ENCODE results near the gene ALPK1.

The ALPK1 gene

DNA sequence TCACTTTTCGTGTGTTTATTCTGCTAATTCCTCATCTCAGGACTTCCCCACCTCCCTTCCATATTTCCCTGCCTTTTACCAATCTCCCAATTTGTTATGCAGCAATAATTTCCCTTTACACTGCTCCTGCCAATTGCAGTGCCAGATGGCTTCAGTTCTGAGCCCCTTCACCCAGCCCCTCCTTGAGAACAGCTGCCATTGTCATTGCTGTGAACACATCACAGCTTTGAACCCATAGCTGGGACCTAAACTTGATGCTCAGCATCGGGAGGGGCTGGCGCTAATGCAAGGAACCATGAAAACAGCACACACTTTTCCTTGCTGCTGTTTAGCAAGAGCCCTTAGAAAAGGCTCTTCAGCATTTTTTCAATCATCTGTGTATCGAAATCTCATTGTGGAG lies 104.9 kb downstream of the ALPK1 start:
- TF ChIP-seq, protein P1, sequence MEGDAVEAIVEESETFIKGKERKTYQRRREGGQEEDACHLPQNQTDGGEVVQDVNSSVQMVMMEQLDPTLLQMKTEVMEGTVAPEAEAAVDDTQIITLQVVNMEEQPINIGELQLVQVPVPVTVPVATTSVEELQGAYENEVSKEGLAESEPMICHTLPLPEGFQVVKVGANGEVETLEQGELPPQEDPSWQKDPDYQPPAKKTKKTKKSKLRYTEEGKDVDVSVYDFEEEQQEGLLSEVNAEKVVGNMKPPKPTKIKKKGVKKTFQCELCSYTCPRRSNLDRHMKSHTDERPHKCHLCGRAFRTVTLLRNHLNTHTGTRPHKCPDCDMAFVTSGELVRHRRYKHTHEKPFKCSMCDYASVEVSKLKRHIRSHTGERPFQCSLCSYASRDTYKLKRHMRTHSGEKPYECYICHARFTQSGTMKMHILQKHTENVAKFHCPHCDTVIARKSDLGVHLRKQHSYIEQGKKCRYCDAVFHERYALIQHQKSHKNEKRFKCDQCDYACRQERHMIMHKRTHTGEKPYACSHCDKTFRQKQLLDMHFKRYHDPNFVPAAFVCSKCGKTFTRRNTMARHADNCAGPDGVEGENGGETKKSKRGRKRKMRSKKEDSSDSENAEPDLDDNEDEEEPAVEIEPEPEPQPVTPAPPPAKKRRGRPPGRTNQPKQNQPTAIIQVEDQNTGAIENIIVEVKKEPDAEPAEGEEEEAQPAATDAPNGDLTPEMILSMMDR (IDR thresholded peaks at IDR 0.05; ENCODE audit: extremely low read depth, missing control alignments), result no peak
- DNase-seq (ENCODE audit: low spot score), result no peak

DNA sequence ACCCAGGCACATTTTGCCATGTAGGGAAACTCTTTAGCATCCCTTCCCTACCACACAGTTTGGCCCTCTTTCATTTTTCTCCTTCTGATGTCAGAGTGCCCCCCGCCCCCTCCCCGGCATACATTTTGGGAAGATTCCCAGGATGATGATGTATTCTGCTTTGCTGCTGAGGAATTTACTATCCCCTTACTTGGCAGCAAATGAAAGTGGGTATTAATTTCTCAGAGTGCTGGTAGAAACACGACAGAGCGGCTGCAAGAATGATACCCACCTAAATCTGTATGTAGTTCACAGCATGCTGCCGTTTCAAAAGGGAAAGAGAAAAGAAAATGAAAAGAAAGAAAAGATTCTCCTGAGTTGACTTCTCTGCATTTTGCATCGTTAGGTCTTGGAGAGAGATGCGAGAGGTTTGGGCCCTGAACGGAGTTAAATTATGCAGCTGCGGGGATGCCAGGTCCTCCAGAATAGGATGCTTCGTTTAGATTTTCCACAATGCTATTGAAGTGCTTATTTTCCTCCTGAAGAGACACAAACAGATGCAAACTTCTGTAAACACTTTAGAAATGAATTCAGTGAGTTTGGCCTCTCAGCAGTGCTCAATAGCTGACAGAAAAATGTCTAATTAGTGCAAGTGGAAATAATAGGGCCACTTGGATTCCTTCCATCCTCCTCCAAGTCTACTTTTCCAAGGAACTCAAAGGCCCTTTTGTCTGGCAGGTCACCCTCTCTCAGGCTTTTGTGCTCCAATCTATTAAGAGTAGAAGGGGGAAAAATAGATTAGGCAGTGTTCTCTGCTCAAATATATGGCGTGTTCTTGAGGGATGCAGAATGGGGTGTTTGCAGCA lies 106.2 kb downstream of the ALPK1 start:
- DNase-seq (ENCODE audit: low spot score), result no peak
- TF ChIP-seq, protein P1 (IDR thresholded peaks at IDR 0.05; ENCODE audit: extremely low read depth, missing control alignments), result no peak

DNA sequence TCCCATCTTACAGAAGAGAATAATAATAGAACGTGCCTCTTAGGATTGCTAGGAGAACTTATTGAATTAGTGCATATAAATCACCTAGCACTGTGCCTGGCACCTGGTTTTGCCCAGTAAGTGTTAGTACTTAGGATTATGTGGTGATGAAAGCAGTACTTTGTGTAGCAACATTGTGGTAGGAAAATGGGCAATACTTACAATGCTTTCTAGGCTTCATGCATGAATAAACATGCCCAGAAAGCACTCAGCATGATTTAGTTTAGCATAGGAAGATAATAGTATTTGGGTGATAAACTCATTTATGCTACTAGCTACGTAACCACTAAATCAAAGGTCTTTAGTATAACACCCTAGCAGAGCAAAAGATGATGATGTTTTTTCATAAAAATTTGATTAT lies 113.2 kb downstream of the ALPK1 start:
- TF ChIP-seq, protein P1 (IDR thresholded peaks at IDR 0.05; ENCODE audit: extremely low read depth, missing control alignments), result no peak
- no peak for DNase-seq (ENCODE audit: low spot score)

DNA sequence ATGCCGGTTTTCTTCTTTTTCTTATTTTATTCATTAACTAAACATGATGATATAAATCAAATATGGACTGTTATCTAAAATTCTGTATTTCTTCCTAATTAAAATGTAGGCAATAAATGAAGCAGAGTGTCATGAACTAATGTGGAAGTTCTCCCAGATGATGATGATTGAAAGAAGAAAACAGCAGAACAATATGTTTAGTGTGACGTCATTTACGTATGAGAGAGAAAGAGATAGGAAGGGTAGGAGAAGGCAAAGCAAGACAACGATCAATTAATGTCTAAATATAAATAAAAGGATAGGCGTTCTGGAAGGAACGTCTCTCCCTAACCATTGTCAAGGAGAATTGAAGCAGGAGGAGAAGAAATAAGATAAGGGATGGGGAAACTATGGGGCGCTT lies 113.6 kb downstream of the ALPK1 start:
- TF ChIP-seq, protein P1 (IDR thresholded peaks at IDR 0.05; ENCODE audit: extremely low read depth, missing control alignments), result no peak
- no peak for DNase-seq (ENCODE audit: low spot score)

DNA sequence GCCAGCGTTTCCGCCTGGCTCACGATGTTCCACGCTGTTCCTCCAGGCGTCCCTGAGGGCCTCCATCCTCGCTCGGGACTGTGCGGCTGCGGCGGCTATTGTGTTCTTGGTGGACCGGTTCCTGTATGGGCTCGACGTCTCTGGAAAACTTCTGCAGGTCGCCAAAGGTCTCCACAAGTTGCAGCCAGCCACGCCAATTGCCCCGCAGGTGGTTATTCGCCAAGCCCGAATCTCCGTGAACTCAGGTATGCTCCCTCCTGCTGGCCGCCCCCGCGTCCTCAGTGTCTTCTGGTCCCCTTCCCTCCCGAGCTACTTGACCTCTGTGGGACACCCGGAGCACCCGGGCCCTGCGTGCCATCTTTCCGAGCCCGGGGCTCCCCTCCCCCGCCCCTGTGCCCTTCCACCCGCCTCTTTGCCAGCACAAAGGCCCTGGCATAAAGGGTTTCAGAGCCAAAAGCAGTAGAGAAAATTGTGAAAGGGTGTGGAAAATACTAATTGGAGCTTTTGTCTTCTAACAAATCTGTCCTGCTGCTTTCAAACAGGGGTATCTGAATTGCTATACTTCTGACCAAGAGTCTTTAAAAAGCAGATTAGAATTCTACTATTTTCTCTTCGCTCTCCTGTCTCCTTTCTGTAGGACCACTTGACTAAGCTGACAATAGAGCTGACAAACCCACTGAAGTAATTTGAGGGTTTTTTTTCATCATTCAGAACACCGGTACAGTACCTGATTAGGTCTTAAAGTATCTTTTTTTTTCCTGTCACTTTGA lies 114.8 kb downstream of the ALPK1 start:
- TF ChIP-seq, protein P1 (IDR thresholded peaks at IDR 0.05; ENCODE audit: extremely low read depth, missing control alignments), result no peak
- no peak for DNase-seq (ENCODE audit: low spot score)

DNA sequence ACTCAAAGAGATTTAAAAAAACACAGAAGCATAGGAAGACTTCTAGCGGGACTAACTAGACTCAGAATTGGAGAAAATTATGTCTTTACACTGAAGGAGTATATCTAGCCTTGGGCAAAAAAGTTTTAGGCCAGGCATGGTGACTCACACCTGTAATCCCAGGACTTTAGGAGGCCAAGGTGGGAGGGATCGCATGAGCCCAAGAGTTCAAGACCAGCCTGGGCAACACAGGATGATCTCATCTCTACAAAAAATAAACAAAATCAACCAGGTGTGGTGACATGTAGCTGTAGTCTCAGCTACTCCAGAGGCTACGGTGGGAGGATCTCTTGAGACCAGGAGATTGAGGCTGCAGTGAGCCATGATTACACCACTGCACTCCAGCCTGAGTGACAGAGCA lies 119.3 kb downstream of the ALPK1 start:
- TF ChIP-seq, protein P1 (IDR thresholded peaks at IDR 0.05; ENCODE audit: extremely low read depth, missing control alignments), result no peak
- no peak for DNase-seq (ENCODE audit: low spot score)

DNA sequence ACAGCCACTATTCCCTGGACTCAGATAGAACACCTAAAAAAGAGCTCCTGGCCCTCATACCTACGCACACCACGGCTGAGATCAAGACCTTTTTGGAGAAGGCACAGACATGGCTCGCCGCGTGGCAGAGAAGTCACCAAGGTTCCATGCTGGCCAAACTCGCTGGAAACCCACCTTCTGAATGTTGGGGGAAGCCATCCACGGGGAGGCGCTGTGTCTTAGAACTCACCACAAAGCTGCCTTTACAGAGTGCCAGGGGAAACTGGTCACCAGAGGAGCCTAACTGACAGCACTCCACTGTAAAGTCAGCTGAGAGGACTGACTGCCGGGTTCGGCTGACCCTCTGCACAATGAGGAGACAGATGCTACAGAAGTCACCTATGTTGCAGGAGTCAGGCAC lies 120.9 kb downstream of the ALPK1 start:
- DNase-seq (ENCODE audit: low spot score), result no peak
- TF ChIP-seq, protein P1 (IDR thresholded peaks at IDR 0.05; ENCODE audit: extremely low read depth, missing control alignments), result no peak
